Cardiac atrium fibroblast (primary cell): ENCODE results near the gene DNAJA3. TPM values are rescaled to one million over a fixed set of nuclear protein-coding genes. Genes with fewer than 3 reads are reported as not detected.

Source experiments
- total RNA-seq: library from RNA; depleted of rRNA; stranded (reverse); fragments of >200 nt; gene quantifications from 2 replicates; pipeline ENCODE4 v1.2.3, GENCODE V29; 2015

DNAJA3 gene
- total RNA-seq: 33.2 TPM in 2 replicates

GRCh38 chr16:4425378-4426020 lies at the start of gene DNAJA3:
TSS of gene DNAJA3 (plus strand) at chr16:4425868. CDS start at chr16:4425882, 14 bp downstream.

GRCh38 chr16:4416200-4417032 lies 9.3 kb upstream of the DNAJA3 start, which contains the start of gene CORO7:
TSS of gene CORO7 (minus strand) at chr16:4416596. CDS start at chr16:4416518, 78 bp downstream.

GRCh38 chr16:4474192-4474961 lies 48.7 kb downstream of the DNAJA3 start, which contains the start of gene NMRAL1:
TSS of gene NMRAL1 (minus strand) at chr16:4474625. CDS start at chr16:4474132, 493 bp downstream.

GRCh38 chr16:4475880-4476788 lies 50.5 kb downstream of the DNAJA3 start, which contains the start of gene HMOX2:
TSS of gene HMOX2 (plus strand) at chr16:4476398. CDS start at chr16:4505525, 29,127 bp downstream.

Other genes with a start within 250 kb of the DNAJA3 start
- not detected in 2 replicates for gene SRL, start 183.8 kb upstream of the DNAJA3 start, total RNA-seq
- 0.18 and 1.9 TPM in 2 replicates for gene TFAP4, start 152.8 kb upstream of the DNAJA3 start, total RNA-seq
- 5.4 and 6.5 TPM in 2 replicates for gene GLIS2, start 109.8 kb upstream of the DNAJA3 start, total RNA-seq
- 50.9 and 53.5 TPM in 2 replicates for gene PAM16, start 74.5 kb upstream of the DNAJA3 start, total RNA-seq
- 123 and 139 TPM in 2 replicates for gene VASN, start 54.0 kb upstream of the DNAJA3 start, total RNA-seq
- 20.0 and 20.7 TPM in 2 replicates for gene CORO7, start 9.3 kb upstream of the DNAJA3 start, total RNA-seq
- gene NMRAL1, start 48.8 kb downstream of the DNAJA3 start, total RNA-seq: 52.5 and 66.6 TPM in 2 replicates
- 61.4 and 100 TPM in 2 replicates for gene HMOX2, start 50.5 kb downstream of the DNAJA3 start, total RNA-seq
- 22.9 and 23.8 TPM in 2 replicates for gene CDIP1, start 112.9 kb downstream of the DNAJA3 start, total RNA-seq
- not detected in 2 replicates for gene C16orf96, start 130.5 kb downstream of the DNAJA3 start, total RNA-seq
- 5.7 and 17.0 TPM in 2 replicates for gene UBALD1, start 189.0 kb downstream of the DNAJA3 start, total RNA-seq
- 21.9 and 23.3 TPM in 2 replicates for gene MGRN1, start 199.0 kb downstream of the DNAJA3 start, total RNA-seq